ENCODE measurements around the gene OPCML.

OPCML gene

GRCh38 chr11:133118563-133119268 lies 413.6 kb downstream of the OPCML start:
- DNase-seq, result no peak

- DNase-seq, result no peak
These were observed 417.2 kb downstream of the OPCML start for GRCh38 chr11:133115099-133115498.

GRCh38 chr11:133107763-133108162 lies 424.5 kb downstream of the OPCML start:
- no peak for DNase-seq

- no peak for DNase-seq
These were observed 425.2 kb downstream of the OPCML start for GRCh38 chr11:133107136-133107535.

- DNase-seq, result no peak
These were observed 425.9 kb downstream of the OPCML start for GRCh38 chr11:133106417-133106816.

GRCh38 chr11:133104009-133104744 lies 428.1 kb downstream of the OPCML start:
- DNase-seq, result no peak

GRCh38 chr11:133096981-133097380 lies 435.3 kb downstream of the OPCML start:
- no peak for DNase-seq

GRCh38 chr11:133086518-133086917 lies 445.8 kb downstream of the OPCML start:
- DNase-seq, result no peak

GRCh38 chr11:133082841-133083488 lies 449.3 kb downstream of the OPCML start:
- peak; percentile 18 for DNase-seq

- peak; percentile 28 for DNase-seq
These were observed 449.9 kb downstream of the OPCML start for GRCh38 chr11:133082453-133082781.

GRCh38 chr11:133081730-133082452 lies 450.4 kb downstream of the OPCML start:
- DNase-seq, result no peak

- no peak for DNase-seq
These were observed 451.3 kb downstream of the OPCML start for GRCh38 chr11:133081020-133081419.

- DNase-seq, result no peak
These were observed 453.5 kb downstream of the OPCML start for GRCh38 chr11:133078591-133079404.

GRCh38 chr11:133078012-133078411 lies 454.3 kb downstream of the OPCML start:
- no peak for DNase-seq

- no peak for DNase-seq
These were observed 456.9 kb downstream of the OPCML start for GRCh38 chr11:133075351-133075750.

GRCh38 chr11:133072858-133073582 lies 459.3 kb downstream of the OPCML start:
- no peak for DNase-seq

GRCh38 chr11:133072378-133072777 lies 459.9 kb downstream of the OPCML start:
- DNase-seq, result no peak

GRCh38 chr11:133070791-133071190 lies 461.5 kb downstream of the OPCML start:
- no peak for DNase-seq

GRCh38 chr11:133070021-133070713 lies 462.1 kb downstream of the OPCML start:
- no peak for DNase-seq

GRCh38 chr11:133065847-133066485 lies 466.3 kb downstream of the OPCML start:
- DNase-seq, result no peak

GRCh38 chr11:133064961-133065360 lies 467.3 kb downstream of the OPCML start:
- DNase-seq, result no peak
